GM21423 (cell line): ENCODE data around the gene LAD1.

Experiments used
- ATAC-seq: cut with Tn5 transposase; IDR thresholded peaks from one replicate; pipeline ENCODE4 v1.9.1; 2021; ENCODE audit warnings: mild to moderate bottlenecking, moderate library complexity; ENCODE audit not compliant: unreplicated experiment

The LAD1 gene, protein sequence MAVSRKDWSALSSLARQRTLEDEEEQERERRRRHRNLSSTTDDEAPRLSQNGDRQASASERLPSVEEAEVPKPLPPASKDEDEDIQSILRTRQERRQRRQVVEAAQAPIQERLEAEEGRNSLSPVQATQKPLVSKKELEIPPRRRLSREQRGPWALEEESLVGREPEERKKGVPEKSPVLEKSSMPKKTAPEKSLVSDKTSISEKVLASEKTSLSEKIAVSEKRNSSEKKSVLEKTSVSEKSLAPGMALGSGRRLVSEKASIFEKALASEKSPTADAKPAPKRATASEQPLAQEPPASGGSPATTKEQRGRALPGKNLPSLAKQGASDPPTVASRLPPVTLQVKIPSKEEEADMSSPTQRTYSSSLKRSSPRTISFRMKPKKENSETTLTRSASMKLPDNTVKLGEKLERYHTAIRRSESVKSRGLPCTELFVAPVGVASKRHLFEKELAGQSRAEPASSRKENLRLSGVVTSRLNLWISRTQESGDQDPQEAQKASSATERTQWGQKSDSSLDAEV

GRCh38 chr1:201399018-201399351, at the start of gene LAD1:
LAD1 (minus strand) TSS chr1:201399324; CDS start chr1:201399306, 18 bp downstream.
- ATAC-seq: no peak

GRCh38 chr1:201447903-201448871, 49.1 kb upstream of the LAD1 start:
- peak; percentile 82 for ATAC-seq

DNA sequence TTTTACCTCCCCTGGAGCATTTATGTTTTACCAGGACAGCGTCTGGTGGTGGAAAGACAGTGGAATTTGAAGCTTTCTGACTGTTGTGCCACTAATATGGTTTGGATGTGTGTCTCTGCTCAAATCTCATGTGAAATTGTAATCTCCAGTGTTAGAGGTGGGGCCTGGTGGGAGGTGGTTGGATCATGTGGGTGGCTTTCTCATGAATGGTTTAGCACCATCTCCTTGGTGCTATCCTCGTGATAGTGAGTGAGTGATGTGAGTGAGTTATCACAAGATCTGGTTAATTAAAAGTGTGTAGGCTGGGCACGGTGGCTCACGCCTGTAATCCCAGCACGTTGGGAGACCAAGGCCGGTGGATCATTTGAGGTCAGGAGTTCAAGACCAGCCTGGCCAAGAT, 46.2 kb upstream of the LAD1 start:
- no peak for ATAC-seq

GRCh38 chr1:201444792-201445191, 45.7 kb upstream of the LAD1 start:
- no peak for ATAC-seq

- no peak for ATAC-seq
Measured at GRCh38 chr1:201443747-201444146, 44.6 kb upstream of the LAD1 start.

- no peak for ATAC-seq
Measured at GRCh38 chr1:201436969-201437368, 37.8 kb upstream of the LAD1 start.

- no peak for ATAC-seq
Measured at GRCh38 chr1:201436393-201436792, 37.3 kb upstream of the LAD1 start.

- no peak for ATAC-seq
Measured at GRCh38 chr1:201434266-201434665, 35.1 kb upstream of the LAD1 start.

DNA sequence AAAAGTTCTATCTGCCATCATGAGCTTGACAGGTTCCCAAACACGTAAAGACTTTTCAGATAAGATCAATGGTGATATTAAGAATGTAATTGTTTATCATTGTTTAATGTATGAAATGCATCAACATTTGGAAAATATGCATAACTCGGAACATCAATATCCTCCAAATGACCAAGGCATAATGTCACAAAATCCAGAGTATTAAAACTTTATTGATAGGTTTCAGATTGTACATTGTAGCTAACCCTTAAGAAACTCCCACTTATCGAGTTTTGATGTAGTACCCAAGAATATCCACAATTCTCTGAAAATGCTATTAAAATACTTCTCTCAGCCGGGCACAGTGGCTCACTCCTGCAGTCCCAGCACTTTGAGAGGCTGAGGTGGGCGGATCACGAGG, 34.5 kb upstream of the LAD1 start:
- no peak for ATAC-seq

DNA sequence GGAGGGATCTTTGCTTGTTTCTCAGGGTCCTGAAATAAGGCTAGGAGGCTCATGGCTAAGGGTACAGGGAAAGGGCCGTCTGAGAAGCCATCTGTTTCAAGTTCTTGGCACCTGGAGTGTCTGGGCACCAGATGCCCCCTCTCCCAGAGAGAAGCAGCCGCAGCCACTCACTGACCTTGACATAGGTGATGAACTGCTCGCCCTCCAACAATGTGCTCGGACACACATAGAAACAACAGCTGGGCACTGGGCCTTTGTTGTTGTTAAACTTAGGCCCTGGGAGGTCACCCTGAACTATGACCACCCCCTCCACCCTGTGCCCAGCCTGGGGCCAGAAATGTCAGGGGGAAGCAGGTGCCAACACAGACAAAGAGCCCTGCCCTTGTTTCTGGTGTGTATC, 31.7 kb upstream of the LAD1 start:
- no peak for ATAC-seq

- no peak for ATAC-seq
Measured at GRCh38 chr1:201429736-201430501, 30.8 kb upstream of the LAD1 start.

- no peak for ATAC-seq
Measured at GRCh38 chr1:201427963-201428362, 28.8 kb upstream of the LAD1 start.

DNA sequence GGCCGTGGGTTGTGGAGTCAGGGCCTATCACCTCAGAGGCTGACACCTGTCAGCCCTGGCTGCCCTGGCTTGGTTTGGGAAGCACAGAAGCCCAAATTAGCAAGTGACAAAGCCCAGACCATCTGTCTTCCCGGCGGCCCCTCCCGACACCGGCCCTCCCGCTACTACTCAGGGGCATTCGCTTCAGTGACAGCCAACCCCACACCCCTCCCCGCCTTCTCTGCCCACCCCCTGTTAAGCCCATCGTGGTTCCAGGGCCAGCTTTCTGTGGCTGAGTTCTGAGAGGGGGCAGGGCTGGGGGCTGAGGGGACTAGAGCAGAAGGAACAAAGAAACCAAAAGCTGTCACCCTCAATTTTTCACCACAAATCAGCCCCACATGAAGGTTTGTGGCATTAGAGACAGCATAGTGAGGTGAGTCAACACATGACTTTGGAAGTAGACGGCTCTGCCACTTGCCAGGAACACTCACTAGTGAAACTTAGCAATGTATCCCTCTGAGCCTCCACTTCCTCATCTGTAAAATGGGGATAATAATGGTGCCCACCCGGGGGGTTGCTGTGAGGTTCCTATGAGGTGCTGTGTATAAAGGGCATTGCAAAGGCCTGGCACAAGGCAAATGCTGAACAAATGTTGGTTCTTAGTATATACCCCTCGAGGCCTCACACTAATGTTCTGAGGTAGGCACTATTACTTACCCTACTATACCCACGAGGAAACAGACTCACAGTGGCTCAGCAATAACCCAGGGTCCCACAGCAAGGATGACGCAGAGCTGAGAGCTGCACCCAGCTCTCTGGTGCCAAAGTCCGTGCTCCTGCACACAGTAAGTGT, 27.6 kb upstream of the LAD1 start:
- ATAC-seq: no peak

DNA sequence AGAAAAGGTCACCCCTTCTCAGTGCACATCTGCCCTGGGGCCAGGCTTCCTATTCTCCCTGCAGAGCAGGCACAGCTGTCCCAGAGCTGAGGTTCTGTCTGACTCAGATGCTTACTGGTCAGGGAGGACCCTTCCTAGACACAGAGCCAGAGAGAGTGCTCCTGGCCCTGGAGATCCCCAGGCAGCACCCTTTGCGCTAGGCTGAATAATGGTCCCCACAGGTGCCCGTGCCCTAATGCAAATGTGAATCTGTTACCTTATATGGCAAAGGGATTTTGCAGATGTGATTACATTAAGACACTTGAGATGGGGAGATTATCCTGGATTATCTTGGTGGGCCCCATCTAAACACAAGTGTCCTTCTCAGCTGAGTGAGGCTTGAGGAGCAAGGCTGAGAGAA, 25.0 kb upstream of the LAD1 start:
- ATAC-seq: no peak

DNA sequence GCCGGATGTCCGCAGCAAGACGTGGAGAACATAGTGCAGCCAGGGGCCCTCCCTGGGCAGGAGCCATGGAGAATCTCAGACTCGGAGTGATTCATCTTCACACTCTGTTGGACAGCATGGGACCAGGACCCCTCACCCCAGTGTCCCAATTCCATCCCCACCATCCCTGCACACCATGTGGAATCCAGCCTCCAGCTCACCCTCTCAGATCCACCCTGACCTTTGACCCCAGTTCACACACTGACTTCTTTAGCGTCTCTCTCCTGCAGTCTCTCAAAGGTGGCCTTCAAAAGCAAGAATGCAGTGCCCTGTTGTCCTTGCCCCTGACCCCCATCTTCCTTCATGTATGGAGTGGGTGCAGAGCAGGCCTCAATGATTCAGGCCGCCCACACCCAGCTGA, 24.5 kb upstream of the LAD1 start:
- no peak for ATAC-seq

DNA sequence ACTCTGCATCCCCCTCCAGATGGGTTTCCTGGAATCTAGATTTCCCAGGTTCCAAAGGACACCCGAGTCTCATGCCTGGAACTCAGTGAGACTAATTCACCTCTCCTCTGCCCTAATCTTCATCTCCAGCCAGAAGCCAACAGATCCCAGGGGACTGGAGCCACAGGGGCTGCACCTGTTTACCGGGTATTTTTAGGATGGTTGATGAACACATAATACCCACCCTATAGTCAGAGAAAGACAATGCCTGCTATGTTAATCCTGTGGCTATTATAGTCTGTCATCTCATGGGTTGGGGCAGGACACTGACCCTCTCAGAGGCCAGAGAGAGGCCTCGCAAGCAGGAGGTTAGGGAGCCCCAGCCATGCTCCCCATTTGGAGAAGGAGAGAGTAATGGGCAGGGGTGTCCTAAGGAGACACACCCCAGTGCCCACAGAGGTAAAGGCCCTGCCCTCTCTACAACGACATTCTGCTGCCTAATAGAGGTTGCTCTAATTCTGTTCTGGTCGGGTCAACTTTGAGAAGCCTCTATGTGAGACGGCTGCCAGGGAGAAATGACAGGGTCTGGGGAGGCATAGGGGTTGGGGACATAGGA, 23.4 kb upstream of the LAD1 start:
- ATAC-seq: no peak

- no peak for ATAC-seq
Measured at GRCh38 chr1:201422026-201422425, 22.9 kb upstream of the LAD1 start.

DNA sequence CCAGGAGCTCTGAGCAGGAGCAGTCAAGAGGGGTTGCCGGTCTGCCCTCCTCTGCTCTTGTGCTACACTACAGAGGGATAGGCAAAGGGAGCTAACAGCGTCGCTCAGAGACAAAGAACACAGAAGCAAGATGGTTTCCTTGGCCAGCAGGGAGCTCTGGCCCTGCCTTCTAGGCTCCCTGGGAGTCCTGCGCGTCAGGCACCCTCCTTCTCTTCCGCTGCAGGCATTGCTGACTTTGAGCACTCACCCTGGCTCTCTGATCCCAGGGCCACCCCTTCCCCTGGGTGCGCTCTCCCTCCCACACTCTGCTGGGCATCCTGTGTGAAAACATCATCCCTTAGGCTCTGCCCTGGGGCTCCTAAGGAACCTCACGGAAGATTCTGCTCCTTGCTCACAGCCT, 21.9 kb upstream of the LAD1 start:
- ATAC-seq: no peak

GRCh38 chr1:201420608-201421002, 21.5 kb upstream of the LAD1 start:
- no peak for ATAC-seq
